ENCODE results near the gene TOMM6.

The TOMM6 gene

DNA sequence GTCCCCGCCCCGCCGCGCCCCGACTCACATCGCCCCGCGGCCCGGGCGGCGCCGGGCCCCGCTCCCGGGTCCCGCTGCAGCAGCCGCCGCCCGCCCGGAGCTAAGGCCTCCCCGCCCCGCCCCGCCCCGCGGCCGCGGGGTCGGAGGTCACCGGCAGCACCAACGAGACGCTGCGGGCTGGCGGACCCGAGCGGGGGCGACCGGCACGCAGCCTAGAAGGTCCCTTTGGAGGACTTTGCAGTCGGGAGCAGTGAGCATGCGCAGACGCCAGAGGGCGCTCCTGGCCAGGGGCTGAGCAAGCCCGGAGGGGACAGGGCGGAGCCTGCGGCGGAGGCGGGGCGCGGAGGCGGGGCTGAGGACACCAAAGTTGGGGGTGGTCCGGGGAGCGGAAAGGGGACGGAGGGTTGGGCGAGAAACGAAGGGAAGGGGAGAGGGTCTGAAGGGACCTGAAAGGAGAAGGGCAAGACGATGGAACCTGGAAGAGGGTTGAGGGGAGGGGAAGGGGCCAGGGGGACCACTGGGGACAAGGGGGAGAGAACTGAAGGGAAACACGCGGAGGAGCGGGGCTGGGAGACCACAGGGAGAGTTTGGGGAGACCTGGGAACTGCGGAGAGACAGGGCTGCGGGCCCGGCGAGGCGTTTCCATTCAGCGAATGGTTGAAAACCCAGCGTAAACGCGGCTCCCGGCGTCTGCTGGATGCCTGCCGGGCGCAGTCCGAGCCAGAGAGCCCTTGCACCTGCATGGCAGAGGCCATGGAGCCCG is 7.5 kb upstream of the TOMM6 start, which contains the start of gene FRS3:
Gene FRS3, minus strand, starts transcription at position 113 of the 763 bp plus-strand sequence. CDS start 2,913 bp downstream, outside the sequence.
- Histone ChIP-seq H3K79me1 (ENCODE audit: low read depth, low read length) (no peaks in the 10 kb centered on the region), H3K36me3 (replicated peaks in 1 of 2; ENCODE audit: control insufficient read depth in 2 of 2, insufficient read depth in 2 of 2, low read length in 2 of 2) (peaks cover 16 to 20% of the 10 kb centered on the region in 2 donors), H3K9ac (ENCODE audit: low read depth, low read length, poor library complexity) (peak within 1 kb of the TSS; percentile 85), H3K4me2 (ENCODE audit: insufficient read depth, low read length, poor library complexity, severe bottlenecking) (peak within 1 kb of the TSS; percentile 94), H3K4me3 (ENCODE audit: low read length in 2 of 2) (peak within 1 kb of the TSS; percentile 58 to 87), H4K8ac (ENCODE audit: low read depth, low read length) (no peak within 1 kb of the TSS), H3K14ac (ENCODE audit: low read length) (peak within 1 kb of the TSS; percentile 60), H2AK5ac (ENCODE audit: low read depth, low read length) (peak within 1 kb of the TSS; percentile 25), H3K9me3 (replicated peaks in 1 of 2; ENCODE audit: control insufficient read depth in 2 of 2, insufficient read depth in 1 of 2, low read depth in 1 of 2, low read length in 2 of 2) (no peaks in the 10 kb centered on the region), H2BK120ac (ENCODE audit: low read depth, low read length) (no peak within 1 kb of the TSS), H3K18ac (ENCODE audit: low read length) (peak within 1 kb of the TSS; percentile 90), H4K91ac (ENCODE audit: low read depth, low read length, poor library complexity) (no peak within 1 kb of the TSS), H2AFZ (ENCODE audit: low read length) (peak within 1 kb of the TSS; percentile 96), H3K4me1 (ENCODE audit: control insufficient read depth in 2 of 2, insufficient read depth in 1 of 2, low read depth in 1 of 2, low read length in 2 of 2) (peaks cover 6 to 12% of the 10 kb centered on the region in 2 donors), H3K27ac (replicated peaks; ENCODE audit: low read length) (peak within 1 kb of the TSS; percentile 61), H2BK5ac (ENCODE audit: low read length) (peak within 1 kb of the TSS; percentile 42), H2BK15ac (ENCODE audit: low read length) (peak within 1 kb of the TSS; percentile 81), H3K27me3 (ENCODE audit: control insufficient read depth in 3 of 3, insufficient read depth in 3 of 3, low read depth in 1 of 3, low read length in 3 of 3) (no peaks in the 10 kb centered on the region), H3K4ac (ENCODE audit: low read length) (no peak within 1 kb of the TSS), H2BK12ac (ENCODE audit: low read length) (no peak within 1 kb of the TSS), H3K23ac (ENCODE audit: low read depth, low read length, poor library complexity) (peak within 1 kb of the TSS; percentile 25)
- no CpG with 5 or more reads among the region's 73 CpGs for WGBS, 2 donors (ENCODE audit: extremely low coverage in 2 of 2, insufficient read length in 2 of 2, insufficient replicate concordance in 1 of 2)
- DNase-seq (ENCODE audit: low spot score) = peak; percentile 99

DNA sequence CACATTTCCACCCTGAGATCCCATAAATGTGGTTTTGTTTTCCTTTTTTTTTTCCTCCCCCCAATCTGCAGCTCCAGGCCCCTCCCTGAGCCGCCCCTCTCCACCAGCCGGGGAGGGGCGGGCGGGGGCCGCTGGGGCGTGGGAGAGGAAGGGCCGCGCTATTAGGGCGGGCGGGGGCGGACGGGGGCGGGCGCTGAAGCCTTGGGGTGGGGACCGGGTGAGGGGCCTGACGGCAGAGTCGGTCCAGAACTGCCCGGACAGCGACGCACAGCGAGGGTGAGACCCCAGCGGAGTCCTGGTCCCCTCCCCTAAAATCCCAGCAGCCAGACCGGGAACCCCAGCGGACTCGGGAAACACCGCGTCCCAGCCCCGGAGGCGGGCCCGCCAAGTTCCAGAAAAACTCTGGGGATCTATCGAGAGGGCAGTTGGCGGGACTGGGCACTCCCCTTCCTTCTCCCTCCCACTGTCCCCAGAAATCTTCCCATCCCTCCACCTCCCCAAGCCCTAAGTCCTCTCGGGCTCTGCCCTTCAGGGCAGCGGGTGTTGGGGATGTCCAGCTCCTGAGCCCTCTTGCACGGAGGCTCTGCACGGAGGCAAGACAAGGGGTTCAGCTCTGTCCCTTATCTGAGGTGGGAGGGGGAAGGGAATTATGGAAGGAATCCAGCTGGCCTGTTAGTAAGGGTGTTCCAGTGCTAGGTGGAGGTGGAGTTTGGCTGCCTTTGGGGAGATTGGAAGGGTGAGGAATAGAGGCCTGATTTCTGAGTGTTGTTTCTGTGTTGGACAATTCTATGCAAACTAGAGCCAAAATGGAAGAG is 6.7 kb upstream of the TOMM6 start, which contains the start of gene PRICKLE4:
Gene PRICKLE4, plus strand, starts transcription at position 232 of the 815 bp plus-strand sequence. CDS start 2,692 bp downstream, outside the sequence.
- Histone ChIP-seq H3K9me3 (replicated peaks in 1 of 2; ENCODE audit: control insufficient read depth in 2 of 2, insufficient read depth in 1 of 2, low read depth in 1 of 2, low read length in 2 of 2) (no peaks in the 10 kb centered on the region), H2BK120ac (ENCODE audit: low read depth, low read length) (no peak within 1 kb of the TSS), H2BK12ac (ENCODE audit: low read length) (no peak within 1 kb of the TSS), H2AK5ac (ENCODE audit: low read depth, low read length) (peak within 1 kb of the TSS; percentile 25), H3K4ac (ENCODE audit: low read length) (peak within 1 kb of the TSS; percentile 66), H4K91ac (ENCODE audit: low read depth, low read length, poor library complexity) (no peak within 1 kb of the TSS), H4K8ac (ENCODE audit: low read depth, low read length) (no peak within 1 kb of the TSS), H3K36me3 (replicated peaks in 1 of 2; ENCODE audit: control insufficient read depth in 2 of 2, insufficient read depth in 2 of 2, low read length in 2 of 2) (peaks cover 10 to 12% of the 10 kb centered on the region in 2 donors), H3K4me3 (ENCODE audit: low read length in 2 of 2) (peak within 1 kb of the TSS; percentile 58 to 87), H3K4me2 (ENCODE audit: insufficient read depth, low read length, poor library complexity, severe bottlenecking) (peak within 1 kb of the TSS; percentile 94), H3K14ac (ENCODE audit: low read length) (peak within 1 kb of the TSS; percentile 3), H3K4me1 (ENCODE audit: control insufficient read depth in 2 of 2, insufficient read depth in 1 of 2, low read depth in 1 of 2, low read length in 2 of 2) (peaks cover 6 to 13% of the 10 kb centered on the region in 2 donors), H3K23ac (ENCODE audit: low read depth, low read length, poor library complexity) (peak within 1 kb of the TSS; percentile 82), H2BK5ac (ENCODE audit: low read length) (peak within 1 kb of the TSS; percentile 42), H3K79me1 (ENCODE audit: low read depth, low read length) (no peaks in the 10 kb centered on the region), H3K9ac (ENCODE audit: low read depth, low read length, poor library complexity) (peak within 1 kb of the TSS; percentile 85), H3K18ac (ENCODE audit: low read length) (peak within 1 kb of the TSS; percentile 90), H2BK15ac (ENCODE audit: low read length) (peak within 1 kb of the TSS; percentile 81), H3K27me3 (ENCODE audit: control insufficient read depth in 3 of 3, insufficient read depth in 3 of 3, low read depth in 1 of 3, low read length in 3 of 3) (no peaks in the 10 kb centered on the region), H3K27ac (replicated peaks; ENCODE audit: low read length) (peak within 1 kb of the TSS; percentile 61), H2AFZ (ENCODE audit: low read length) (peak within 1 kb of the TSS; percentile 96)
- WGBS, 2 donors (ENCODE audit: extremely low coverage in 2 of 2, insufficient read length in 2 of 2, insufficient replicate concordance in 1 of 2) = no CpG with 5 or more reads among the region's 36 CpGs
- DNase-seq (ENCODE audit: low spot score) = peak; percentile 36

DNA sequence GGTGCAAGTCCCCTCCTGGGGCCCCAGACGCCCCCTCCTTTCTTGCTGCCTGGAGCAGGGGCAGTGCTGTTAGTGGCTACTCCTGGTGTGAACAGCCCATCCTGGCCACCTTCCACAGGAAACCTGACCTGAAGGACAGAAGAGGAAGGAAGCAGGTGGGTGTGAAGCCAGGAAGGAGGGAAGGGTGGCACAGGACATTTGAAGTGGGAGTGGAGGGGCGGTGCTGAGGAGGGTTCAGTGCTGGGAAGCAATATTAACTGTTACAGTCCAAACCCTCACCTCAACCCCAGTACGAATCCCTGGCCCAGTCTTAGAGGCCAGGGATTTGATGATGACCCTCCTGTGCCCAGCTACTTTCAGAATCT is 6.1 kb upstream of the TOMM6 start:
- Histone ChIP-seq H3K9me3 (replicated peaks in 1 of 2; ENCODE audit: control insufficient read depth in 2 of 2, insufficient read depth in 1 of 2, low read depth in 1 of 2, low read length in 2 of 2) (no peaks in the 10 kb centered on the region), H3K4me2 (ENCODE audit: insufficient read depth, low read length, poor library complexity, severe bottlenecking) (peak overlapping the region; percentile 94), H2BK5ac (ENCODE audit: low read length) (no peak overlapping the region), H2AFZ (ENCODE audit: low read length) (peak overlapping the region; percentile 96), H2AK5ac (ENCODE audit: low read depth, low read length) (no peak overlapping the region), H3K4me3 (ENCODE audit: low read length in 2 of 2) (peak overlapping the region in 1 of 2 donors; percentile 58), H4K8ac (ENCODE audit: low read depth, low read length) (no peak overlapping the region), H3K27ac (replicated peaks; ENCODE audit: low read length) (no peak overlapping the region), H3K27me3 (ENCODE audit: control insufficient read depth in 3 of 3, insufficient read depth in 3 of 3, low read depth in 1 of 3, low read length in 3 of 3) (no peaks in the 10 kb centered on the region), H3K9ac (ENCODE audit: low read depth, low read length, poor library complexity) (peak overlapping the region; percentile 71), H3K4ac (ENCODE audit: low read length) (no peak overlapping the region), H2BK12ac (ENCODE audit: low read length) (no peak overlapping the region), H3K23ac (ENCODE audit: low read depth, low read length, poor library complexity) (no peak overlapping the region), H2BK120ac (ENCODE audit: low read depth, low read length) (no peak overlapping the region), H3K18ac (ENCODE audit: low read length) (peak overlapping the region; percentile 90), H4K91ac (ENCODE audit: low read depth, low read length, poor library complexity) (no peak overlapping the region), H3K4me1 (ENCODE audit: control insufficient read depth in 2 of 2, insufficient read depth in 1 of 2, low read depth in 1 of 2, low read length in 2 of 2) (peaks cover 8 to 17% of the 10 kb centered on the region in 2 donors), H3K36me3 (replicated peaks in 1 of 2; ENCODE audit: control insufficient read depth in 2 of 2, insufficient read depth in 2 of 2, low read length in 2 of 2) (peaks cover 8 to 9% of the 10 kb centered on the region in 2 donors), H3K79me1 (ENCODE audit: low read depth, low read length) (no peaks in the 10 kb centered on the region), H2BK15ac (ENCODE audit: low read length) (no peak overlapping the region), H3K14ac (ENCODE audit: low read length) (peak overlapping the region; percentile 3)
- WGBS, 2 donors (ENCODE audit: extremely low coverage in 2 of 2, insufficient read length in 2 of 2, insufficient replicate concordance in 1 of 2) = no CpG with 5 or more reads among the region's 3 CpGs
- DNase-seq (ENCODE audit: low spot score) = no peak

Data from neuronal stem cell (in vitro differentiated cells).